HL-60 (cell line): ENCODE data around the gene MICAL2.

Experiments used
- POLR2AphosphoS5 ChIP-seq: IDR thresholded peaks from 2 replicates; pipeline ENCODE4 v1.6.1; 2012; ENCODE audit warnings: low read depth
- TF ChIP-seq, protein P1 (sequence below): IDR thresholded peaks from 2 replicates; pipeline ENCODE4 v1.6.1; 2012; ENCODE audit warnings: low read depth; ENCODE audit not compliant: insufficient replicate concordance
- TF ChIP-seq, protein P2 (sequence below): IDR thresholded peaks from one replicate; pipeline ENCODE4 v1.5.1; 2011; ENCODE audit warnings: low read length, control low read depth, inconsistent platforms; ENCODE audit not compliant: insufficient read depth

DNA sequence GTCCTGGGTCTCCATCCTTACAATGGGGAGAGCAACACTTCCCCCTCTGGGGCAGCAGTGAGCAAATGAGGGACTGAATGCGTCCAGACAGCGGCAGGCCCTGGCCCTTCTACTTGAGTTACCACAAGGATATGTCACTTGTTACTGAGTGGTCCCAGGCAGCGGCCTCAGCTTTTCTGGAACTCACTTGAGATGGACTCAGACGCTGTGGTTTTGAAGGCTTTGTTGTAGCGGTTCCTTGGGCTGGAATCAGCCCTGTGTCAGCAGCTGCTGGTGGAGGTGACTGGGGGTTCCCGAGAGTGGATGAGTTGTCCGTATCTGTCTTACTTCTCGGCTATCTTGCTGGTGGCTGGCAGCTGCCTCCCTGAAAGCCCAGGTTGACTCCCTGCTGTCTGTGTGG is 77.0 kb downstream of the MICAL2 start:
- TF ChIP-seq, protein P1, sequence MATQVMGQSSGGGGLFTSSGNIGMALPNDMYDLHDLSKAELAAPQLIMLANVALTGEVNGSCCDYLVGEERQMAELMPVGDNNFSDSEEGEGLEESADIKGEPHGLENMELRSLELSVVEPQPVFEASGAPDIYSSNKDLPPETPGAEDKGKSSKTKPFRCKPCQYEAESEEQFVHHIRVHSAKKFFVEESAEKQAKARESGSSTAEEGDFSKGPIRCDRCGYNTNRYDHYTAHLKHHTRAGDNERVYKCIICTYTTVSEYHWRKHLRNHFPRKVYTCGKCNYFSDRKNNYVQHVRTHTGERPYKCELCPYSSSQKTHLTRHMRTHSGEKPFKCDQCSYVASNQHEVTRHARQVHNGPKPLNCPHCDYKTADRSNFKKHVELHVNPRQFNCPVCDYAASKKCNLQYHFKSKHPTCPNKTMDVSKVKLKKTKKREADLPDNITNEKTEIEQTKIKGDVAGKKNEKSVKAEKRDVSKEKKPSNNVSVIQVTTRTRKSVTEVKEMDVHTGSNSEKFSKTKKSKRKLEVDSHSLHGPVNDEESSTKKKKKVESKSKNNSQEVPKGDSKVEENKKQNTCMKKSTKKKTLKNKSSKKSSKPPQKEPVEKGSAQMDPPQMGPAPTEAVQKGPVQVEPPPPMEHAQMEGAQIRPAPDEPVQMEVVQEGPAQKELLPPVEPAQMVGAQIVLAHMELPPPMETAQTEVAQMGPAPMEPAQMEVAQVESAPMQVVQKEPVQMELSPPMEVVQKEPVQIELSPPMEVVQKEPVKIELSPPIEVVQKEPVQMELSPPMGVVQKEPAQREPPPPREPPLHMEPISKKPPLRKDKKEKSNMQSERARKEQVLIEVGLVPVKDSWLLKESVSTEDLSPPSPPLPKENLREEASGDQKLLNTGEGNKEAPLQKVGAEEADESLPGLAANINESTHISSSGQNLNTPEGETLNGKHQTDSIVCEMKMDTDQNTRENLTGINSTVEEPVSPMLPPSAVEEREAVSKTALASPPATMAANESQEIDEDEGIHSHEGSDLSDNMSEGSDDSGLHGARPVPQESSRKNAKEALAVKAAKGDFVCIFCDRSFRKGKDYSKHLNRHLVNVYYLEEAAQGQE: no peak
- TF ChIP-seq POLR2AphosphoS5: no peak
- TF ChIP-seq, protein P2, sequence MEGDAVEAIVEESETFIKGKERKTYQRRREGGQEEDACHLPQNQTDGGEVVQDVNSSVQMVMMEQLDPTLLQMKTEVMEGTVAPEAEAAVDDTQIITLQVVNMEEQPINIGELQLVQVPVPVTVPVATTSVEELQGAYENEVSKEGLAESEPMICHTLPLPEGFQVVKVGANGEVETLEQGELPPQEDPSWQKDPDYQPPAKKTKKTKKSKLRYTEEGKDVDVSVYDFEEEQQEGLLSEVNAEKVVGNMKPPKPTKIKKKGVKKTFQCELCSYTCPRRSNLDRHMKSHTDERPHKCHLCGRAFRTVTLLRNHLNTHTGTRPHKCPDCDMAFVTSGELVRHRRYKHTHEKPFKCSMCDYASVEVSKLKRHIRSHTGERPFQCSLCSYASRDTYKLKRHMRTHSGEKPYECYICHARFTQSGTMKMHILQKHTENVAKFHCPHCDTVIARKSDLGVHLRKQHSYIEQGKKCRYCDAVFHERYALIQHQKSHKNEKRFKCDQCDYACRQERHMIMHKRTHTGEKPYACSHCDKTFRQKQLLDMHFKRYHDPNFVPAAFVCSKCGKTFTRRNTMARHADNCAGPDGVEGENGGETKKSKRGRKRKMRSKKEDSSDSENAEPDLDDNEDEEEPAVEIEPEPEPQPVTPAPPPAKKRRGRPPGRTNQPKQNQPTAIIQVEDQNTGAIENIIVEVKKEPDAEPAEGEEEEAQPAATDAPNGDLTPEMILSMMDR: no peak
